SK-N-SH (cell line): ENCODE data around the gene ZNRD2. TPM values are rescaled to one million over a fixed set of nuclear protein-coding genes. Genes with fewer than 3 reads are reported as not detected.

ENCODE experiments used
- CTCF ChIA-PET: fragments of 300-600, 350-600 bp; formaldehyde crosslinking; extraction: SDS; loops from one replicate; lab custom pipeline; 2021; lab: Yijun Ruan, JAX
- POLR2A ChIA-PET: fragments of 350-600 bp; sonication (Branson Sonifier 250); formaldehyde crosslinking; extraction: SDS; loops from one replicate; lab custom pipeline; 2020; ENCODE audit warnings: antibody characterized with exemption, inconsistent platforms; lab: Yijun Ruan, JAX
- DNase-seq: peaks from one replicate; pipeline ENCODE4 v3.0.0; 2012
- H2AFZ ChIP-seq: fragments of 200-600 bp; sonication (generic); 2 replicates; pipeline ENCODE4 v1.8.1; 2016; ENCODE audit warnings: antibody characterized with exemption, mild to moderate bottlenecking, low read depth
- H3F3A ChIP-seq: fragments of 200-600 bp; sonication (generic); replicated peaks from 2 replicates; pipeline ENCODE3; 2016; ENCODE audit warnings: antibody characterized with exemption, mild to moderate bottlenecking; ENCODE audit not compliant: insufficient read depth
- H3K27ac ChIP-seq, 2 experiments: fragments of 200-500 bp in 1 of 2; fragments of 200-600 bp in 1 of 2; sonication (Bioruptor generic) in 1 of 2; sonication (generic), shearing (Covaris generic) in 1 of 2; 2 replicates each; pipeline versions ENCODE4 v1.5.1 to v1.6.1; 2014 to 2016; ENCODE audit warnings: low read depth in 2 of 2, inconsistent platforms in 1 of 2, low read length in 1 of 2, mild to moderate bottlenecking in 1 of 2, mixed read lengths in 1 of 2
- H3K27me3 ChIP-seq: fragments of 200-600 bp; sonication (generic), shearing (Covaris generic); 2 replicates; pipeline ENCODE4 v1.6.1; 2016; ENCODE audit warnings: mixed run types; ENCODE audit not compliant: insufficient read depth
- H3K36me3 ChIP-seq, 2 experiments: fragments of 200-500 bp in 1 of 2; fragments of 200-600 bp in 1 of 2; sonication (Bioruptor generic) in 1 of 2; sonication (generic) in 1 of 2; replicated peaks in 1 of 2; 2 replicates each; pipeline versions ENCODE3 to v1.5.1; 2014 to 2016; ENCODE audit warnings: low read length in 1 of 2, mild to moderate bottlenecking in 1 of 2; ENCODE audit not compliant: insufficient read depth in 2 of 2, control insufficient read depth in 1 of 2
- H3K4me1 ChIP-seq, 2 experiments: fragments of 200-500 bp in 1 of 2; fragments of 200-600 bp in 1 of 2; sonication (Bioruptor generic) in 1 of 2; sonication (generic), shearing (Covaris generic) in 1 of 2; 2 replicates each; pipeline versions ENCODE4 v1.5.1 to v1.6.1; 2014 to 2016; ENCODE audit warnings: low read depth in 1 of 2, low read length in 1 of 2, mixed run types in 1 of 2; ENCODE audit not compliant: insufficient read depth in 2 of 2, control insufficient read depth in 1 of 2
- H3K4me2 ChIP-seq: fragments of 200-600 bp; sonication (generic), shearing (Covaris generic); 2 replicates; pipeline ENCODE4 v1.6.1; 2017; ENCODE audit warnings: mixed run types
- H3K4me3 ChIP-seq, 2 experiments: fragments of 200-500 bp in 1 of 2; fragments of 200-600 bp in 1 of 2; sonication (Bioruptor generic) in 1 of 2; sonication (generic), shearing (Covaris generic) in 1 of 2; 2 replicates each; pipeline versions ENCODE4 v1.5.1 to v1.8.1; 2014 to 2016; ENCODE audit warnings: low read depth in 2 of 2, inconsistent platforms in 1 of 2, low read length in 1 of 2, mild to moderate bottlenecking in 1 of 2, mixed read lengths in 1 of 2, moderate library complexity in 1 of 2
- H3K79me2 ChIP-seq: fragments of 200-600 bp; sonication (generic); 2 replicates; pipeline ENCODE4 v1.8.1; 2017; ENCODE audit warnings: mild to moderate bottlenecking; ENCODE audit not compliant: insufficient read depth
- H3K9ac ChIP-seq: fragments of 200-600 bp; sonication (generic); 2 replicates; pipeline ENCODE4 v1.6.1; 2017; ENCODE audit warnings: mixed run types
- H3K9me2 ChIP-seq: fragments of 200-600 bp; sonication (generic); 2 replicates; pipeline ENCODE4 v1.6.1; 2017; ENCODE audit warnings: mixed run types
- H3K9me3 ChIP-seq: fragments of 200-600 bp; sonication (generic); 2 replicates; pipeline ENCODE4 v1.6.1; 2017; ENCODE audit warnings: mixed run types, mild to moderate bottlenecking, moderate library complexity
- H4K20me1 ChIP-seq: fragments of 200-600 bp; sonication (generic); 2 replicates; pipeline ENCODE4 v1.6.1; 2017; ENCODE audit warnings: mild to moderate bottlenecking, mixed run types; ENCODE audit not compliant: insufficient read depth
- CHD2 ChIP-seq: fragments of 150-350 bp; IDR thresholded peaks from 2 replicates; pipeline ENCODE4 v1.6.1; 2018; ENCODE audit warnings: low read length; ENCODE audit not compliant: partially characterized antibody
- ELF1 ChIP-seq: IDR thresholded peaks from 2 replicates; pipeline ENCODE4 v1.4.0; 2012
- EP300 ChIP-seq, 2 experiments: IDR thresholded peaks; 2 replicates each; pipeline versions ENCODE4 v1.4.0 to v1.6.1; 2012; ENCODE audit warnings: borderline replicate concordance in 1 of 2, low read depth in 1 of 2, low read length in 1 of 2
- EZH2phosphoT487 ChIP-seq: fragments of 200-600 bp; sonication (generic); IDR thresholded peaks from 2 replicates; pipeline ENCODE4 v1.6.1; 2017; ENCODE audit warnings: low read depth, mixed run types, mild to moderate bottlenecking, antibody characterized with exemption, moderate library complexity, borderline replicate concordance
- FOXM1 ChIP-seq: IDR thresholded peaks from 2 replicates; pipeline ENCODE4 v1.4.0; 2012; ENCODE audit warnings: low read depth, mild to moderate bottlenecking
- GATA2 ChIP-seq: sonication (generic); formaldehyde crosslinking; IDR thresholded peaks from 2 replicates; pipeline ENCODE4 v1.5.0; 2020; ENCODE audit warnings: mild to moderate bottlenecking, missing genetic modification reagents
- JUND ChIP-seq: IDR thresholded peaks from 2 replicates; pipeline ENCODE4 v1.4.0; 2012
- MEF2A ChIP-seq: IDR thresholded peaks from 2 replicates; pipeline ENCODE4 v1.4.0; 2012; ENCODE audit warnings: low read depth, borderline replicate concordance
- MXI1 ChIP-seq: IDR thresholded peaks from 2 replicates; pipeline ENCODE4 v1.6.1; 2012; ENCODE audit warnings: mild to moderate bottlenecking, low read depth, low read length, improper control_type of control experiment
- NRF1 ChIP-seq: IDR thresholded peaks from 2 replicates; pipeline ENCODE4 v1.6.1; 2012; ENCODE audit warnings: low read depth, mild to moderate bottlenecking, low read length
- POLR2AphosphoS5 ChIP-seq: IDR thresholded peaks from 2 replicates; pipeline ENCODE4 v1.6.1; 2012; ENCODE audit warnings: low read depth, low read length
- RCOR1 ChIP-seq: fragments of 150-350 bp; IDR thresholded peaks from 2 replicates; pipeline ENCODE4 v1.6.1; 2017; ENCODE audit warnings: antibody characterized with exemption, low read length
- SIN3A ChIP-seq: IDR thresholded peaks from 2 replicates; pipeline ENCODE4 v1.6.1; 2012; ENCODE audit warnings: low read depth, mild to moderate bottlenecking, low read length, moderate library complexity, borderline replicate concordance
- TAF1 ChIP-seq: IDR thresholded peaks from 2 replicates; pipeline ENCODE4 v1.6.1; 2012; ENCODE audit warnings: low read depth, mild to moderate bottlenecking, low read length, moderate library complexity, borderline replicate concordance
- YY1 ChIP-seq: IDR thresholded peaks from 2 replicates; pipeline ENCODE4 v1.4.0; 2012; ENCODE audit warnings: low read depth, mild to moderate bottlenecking
- WGBS: methylation state at CpG from one replicate; pipeline ENCODE4 v1.1.6; 2017; ENCODE audit warnings: low lambda C conversion rate; 5-methylcytosine and 5-hydroxymethylcytosine counted together
- polyA plus RNA-seq, 3 experiments: library from polyadenylated mRNA; depleted of rRNA; stranded (reverse); fragments of >200 nt; gene quantifications; 2 replicates each; pipeline ENCODE4 v1.2.3, GENCODE V29; 2012
- TF ChIP-seq, protein P1 (sequence below): IDR thresholded peaks from 2 replicates; pipeline ENCODE4 v1.4.0; 2012; ENCODE audit warnings: low read depth
- TF ChIP-seq, protein P2 (sequence below): IDR thresholded peaks from 2 replicates; pipeline ENCODE4 v1.4.0; 2012; ENCODE audit warnings: low read depth, borderline replicate concordance
- TF ChIP-seq, protein P3 (sequence below): IDR thresholded peaks from 2 replicates; pipeline ENCODE4 v1.4.0; 2012; ENCODE audit warnings: low read depth, borderline replicate concordance

ZNRD2 gene
- polyA plus RNA-seq, 1 of the 3 experiments (the other 2 are of a cell fraction), result 78.1 TPM

DNA sequence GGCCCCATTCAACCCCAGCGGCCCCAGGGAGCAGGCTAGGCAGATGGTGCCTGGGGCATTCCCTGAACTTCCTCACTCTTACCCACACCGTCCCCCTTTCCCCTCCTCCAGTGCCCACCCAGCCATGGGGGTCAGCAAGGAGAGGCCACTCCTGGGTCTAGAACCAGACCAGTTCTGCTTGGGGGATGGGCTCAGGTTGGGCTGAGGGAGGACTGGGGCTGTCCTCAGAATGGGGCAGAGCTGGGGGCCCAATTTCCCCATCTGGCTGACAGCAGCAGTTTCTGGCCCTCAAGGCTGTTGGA lies 33.0 kb upstream of the ZNRD2 start:
- Histone ChIP-seq H3K9me3 (no peaks in the 10 kb centered on the region), H3K9ac (no peak overlapping the region), H3K79me2 (no peaks in the 10 kb centered on the region), H3K4me2 (no peak overlapping the region), H4K20me1 (peaks cover 20% of the 10 kb centered on the region), H3K27me3 (no peaks in the 10 kb centered on the region), H3K4me3 (no peak overlapping the region), H2AFZ (no peak overlapping the region), H3K36me3 (peaks cover 3 to 41% of the 10 kb centered on the region in 2 experiments), H3K27ac (no peak overlapping the region), H3F3A (peaks cover 48% of the 10 kb centered on the region), H3K9me2 (no peaks in the 10 kb centered on the region), H3K4me1 (peaks cover 4 to 12% of the 10 kb centered on the region in 2 experiments; a peak in 1 of 4 replicates)
- POLR2A ChIA-PET, result interaction anchor here (0.6 to 0.7 kb wide), 2 partner anchors 116 to 1233 kb away, joined by 3 read pairs; no protein-coding TSS in a partner anchor
- CTCF ChIA-PET, result interaction anchor here (0.7 to 13.1 kb wide), 4 partner anchors 10 to 57 kb away, joined by 3 to 295 read pairs (median 36); partner anchors contain the start of genes EHBP1L1, FAM89B, SCYL1 and ZNRD2
- DNase-seq, result no peak
- WGBS, result no CpG with 5 or more reads among the region's 2 CpGs
- no peak for TF ChIP-seq EP300 (IDR thresholded peaks at IDR 0.05; ENCODE audit: borderline replicate concordance in 1 of 2, low read depth in 1 of 2, low read length in 1 of 2)
- TF ChIP-seq, protein P1, sequence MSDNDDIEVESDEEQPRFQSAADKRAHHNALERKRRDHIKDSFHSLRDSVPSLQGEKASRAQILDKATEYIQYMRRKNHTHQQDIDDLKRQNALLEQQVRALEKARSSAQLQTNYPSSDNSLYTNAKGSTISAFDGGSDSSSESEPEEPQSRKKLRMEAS, result no peak
- no peak for TF ChIP-seq POLR2AphosphoS5
- TF ChIP-seq GATA2 (CRISPR knock-in tag), result no peak
- no peak for TF ChIP-seq FOXM1
- TF ChIP-seq RCOR1, result no peak
- TF ChIP-seq MXI1, result no peak
- no peak for TF ChIP-seq YY1
- no peak for TF ChIP-seq JUND
- no peak for TF ChIP-seq EZH2phosphoT487
- no peak for TF ChIP-seq MEF2A
- TF ChIP-seq NRF1, result no peak
- TF ChIP-seq, protein P2, sequence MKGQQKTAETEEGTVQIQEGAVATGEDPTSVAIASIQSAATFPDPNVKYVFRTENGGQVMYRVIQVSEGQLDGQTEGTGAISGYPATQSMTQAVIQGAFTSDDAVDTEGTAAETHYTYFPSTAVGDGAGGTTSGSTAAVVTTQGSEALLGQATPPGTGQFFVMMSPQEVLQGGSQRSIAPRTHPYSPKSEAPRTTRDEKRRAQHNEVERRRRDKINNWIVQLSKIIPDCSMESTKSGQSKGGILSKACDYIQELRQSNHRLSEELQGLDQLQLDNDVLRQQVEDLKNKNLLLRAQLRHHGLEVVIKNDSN, result no peak
- no peak for TF ChIP-seq TAF1
- TF ChIP-seq ELF1, result no peak
- TF ChIP-seq, protein P3, sequence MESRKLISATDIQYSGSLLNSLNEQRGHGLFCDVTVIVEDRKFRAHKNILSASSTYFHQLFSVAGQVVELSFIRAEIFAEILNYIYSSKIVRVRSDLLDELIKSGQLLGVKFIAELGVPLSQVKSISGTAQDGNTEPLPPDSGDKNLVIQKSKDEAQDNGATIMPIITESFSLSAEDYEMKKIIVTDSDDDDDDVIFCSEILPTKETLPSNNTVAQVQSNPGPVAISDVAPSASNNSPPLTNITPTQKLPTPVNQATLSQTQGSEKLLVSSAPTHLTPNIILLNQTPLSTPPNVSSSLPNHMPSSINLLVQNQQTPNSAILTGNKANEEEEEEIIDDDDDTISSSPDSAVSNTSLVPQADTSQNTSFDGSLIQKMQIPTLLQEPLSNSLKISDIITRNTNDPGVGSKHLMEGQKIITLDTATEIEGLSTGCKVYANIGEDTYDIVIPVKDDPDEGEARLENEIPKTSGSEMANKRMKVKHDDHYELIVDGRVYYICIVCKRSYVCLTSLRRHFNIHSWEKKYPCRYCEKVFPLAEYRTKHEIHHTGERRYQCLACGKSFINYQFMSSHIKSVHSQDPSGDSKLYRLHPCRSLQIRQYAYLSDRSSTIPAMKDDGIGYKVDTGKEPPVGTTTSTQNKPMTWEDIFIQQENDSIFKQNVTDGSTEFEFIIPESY, result no peak
- TF ChIP-seq CHD2, result no peak
- TF ChIP-seq SIN3A, result no peak
